ENCODE results near the gene MYO5A. TPM values are rescaled to one million over a fixed set of nuclear protein-coding genes. Genes with fewer than 3 reads are reported as not detected.
A peak's percentile ranks its signal among the peaks of the same experiment; 100 is the strongest.
"Not testable (repeated sequence)": the region's sequence is repeated elsewhere in the genome, so short reads cannot be mapped to it uniquely, and the experiment has no call there.

MYO5A gene
- polyA plus RNA-seq (51.9 to 56.9 TPM (median 53.8 TPM) in 3 replicates), polyA minus RNA-seq (80.6 to 158 TPM (median 119 TPM) in 3 replicates)
- 40.2 TPM for polyA plus RNA-seq (2011; ENCODE audit: low read depth)
- 48.9 and 65.1 TPM in 2 replicates for polyA plus RNA-seq (2011; cell fraction: cytosol; rRNA removed)
- polyA plus RNA-seq (2011; cell fraction: nucleus; rRNA removed) = 60.1 and 67.9 TPM in 2 replicates
- 13.1 and 37.9 TPM in 2 replicates for polyA plus RNA-seq (2012; ENCODE audit: low replicate concordance)
- 75.2 TPM for polyA minus RNA-seq (2011; cell fraction: cytosol; rRNA and poly(A)+ RNA removed)
- polyA minus RNA-seq (2011; cell fraction: nucleus; rRNA and poly(A)+ RNA removed) = 61.6 and 130 TPM in 2 replicates

DNA sequence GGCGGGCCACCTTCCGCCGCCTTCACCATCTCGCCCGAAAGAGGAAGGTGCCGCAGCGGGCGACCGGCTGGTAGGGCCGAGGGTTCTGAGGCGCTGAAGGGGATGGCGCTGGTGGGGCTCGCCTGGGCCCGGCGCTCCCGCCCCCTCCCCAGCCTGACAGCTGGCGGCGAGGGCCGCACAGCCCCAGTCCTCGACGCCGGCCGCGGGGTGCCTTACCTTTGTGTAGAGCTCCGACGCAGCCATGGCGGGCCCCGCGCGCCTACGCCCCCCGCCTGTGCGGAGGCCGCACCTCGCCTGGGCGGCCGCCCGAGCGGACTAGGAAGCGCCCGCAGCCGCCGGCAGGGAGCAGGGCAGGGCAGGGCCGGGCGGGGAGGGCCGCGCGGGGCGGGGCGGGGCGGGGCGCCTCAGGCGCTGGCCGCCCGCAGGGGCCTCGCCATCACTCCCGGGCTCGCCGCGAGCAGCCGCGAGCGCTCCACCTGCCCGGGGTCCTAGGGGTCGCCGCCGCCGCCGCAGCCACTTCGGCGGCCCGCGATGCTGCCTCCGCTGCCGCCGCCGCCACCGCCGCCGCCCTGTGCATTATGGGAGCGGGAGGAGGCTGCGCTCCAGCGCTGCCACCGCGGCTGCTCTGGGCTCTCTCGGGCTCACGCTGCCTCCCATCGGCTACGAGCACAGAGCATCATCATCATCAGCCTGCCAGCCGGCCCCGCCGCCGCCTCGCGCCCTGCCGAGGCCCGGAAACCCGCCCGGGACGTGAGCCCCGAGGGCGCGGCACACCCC lies at the start of gene MYO5A:
Gene MYO5A (minus strand): TSS at position 317 of the 777 bp plus-strand sequence. CDS start 74 bp downstream, at position 243.
- Histone ChIP-seq H3K9ac (ENCODE audit: control insufficient read depth, extremely low read depth, insufficient read depth, low read length) (peak within 1 kb of the TSS; percentile 82), H3K9me3 (ENCODE audit: control insufficient read depth, low read depth, low read length) (no peaks in the 10 kb centered on the region), H3K36me3 (ENCODE audit: control insufficient read depth in 2 of 2, extremely low read depth in 1 of 2, insufficient read depth in 2 of 2, low read length in 2 of 2) (no peaks in the 10 kb centered on the region), H3K79me2 (ENCODE audit: control insufficient read depth, insufficient read depth, low read length) (peaks cover 40% of the 10 kb centered on the region), H3K27me3 (ENCODE audit: control insufficient read depth, extremely low read depth, insufficient read depth, low read length) (no peaks in the 10 kb centered on the region), H3K27ac (ENCODE audit: control insufficient read depth, insufficient read depth, low read length) (peak within 1 kb of the TSS; percentile 65), H3K4me3 (ENCODE audit: control insufficient read depth in 2 of 3, extremely low read depth in 1 of 3, insufficient read depth in 2 of 3, low read depth in 1 of 3, low read length in 3 of 3) (peak within 1 kb of the TSS; percentile 57 to 92 (median 88)), H3K4me2 (ENCODE audit: control insufficient read depth, extremely low read depth, insufficient read depth, low read depth, low read length) (peak within 1 kb of the TSS; percentile 91), H2AFZ (ENCODE audit: control insufficient read depth, low read length) (peak within 1 kb of the TSS; percentile 92), H3K9me1 (ENCODE audit: control insufficient read depth, extremely low read depth, insufficient read depth, low read length) (no peaks in the 10 kb centered on the region), H4K20me1 (ENCODE audit: control insufficient read depth, extremely low read depth, insufficient read depth, low read length) (no peaks in the 10 kb centered on the region), H3K4me1 (ENCODE audit: control insufficient read depth, extremely low read depth, insufficient read depth, low read length) (peaks cover 33% of the 10 kb centered on the region)
- no peak for DNase-seq (ENCODE audit: low read depth, low spot score)
- no peak for FAIRE-seq
- no peak for TF ChIP-seq EZH2 (IDR thresholded peaks at IDR 0.05; ENCODE audit: low read length)
- TF ChIP-seq, protein P1, sequence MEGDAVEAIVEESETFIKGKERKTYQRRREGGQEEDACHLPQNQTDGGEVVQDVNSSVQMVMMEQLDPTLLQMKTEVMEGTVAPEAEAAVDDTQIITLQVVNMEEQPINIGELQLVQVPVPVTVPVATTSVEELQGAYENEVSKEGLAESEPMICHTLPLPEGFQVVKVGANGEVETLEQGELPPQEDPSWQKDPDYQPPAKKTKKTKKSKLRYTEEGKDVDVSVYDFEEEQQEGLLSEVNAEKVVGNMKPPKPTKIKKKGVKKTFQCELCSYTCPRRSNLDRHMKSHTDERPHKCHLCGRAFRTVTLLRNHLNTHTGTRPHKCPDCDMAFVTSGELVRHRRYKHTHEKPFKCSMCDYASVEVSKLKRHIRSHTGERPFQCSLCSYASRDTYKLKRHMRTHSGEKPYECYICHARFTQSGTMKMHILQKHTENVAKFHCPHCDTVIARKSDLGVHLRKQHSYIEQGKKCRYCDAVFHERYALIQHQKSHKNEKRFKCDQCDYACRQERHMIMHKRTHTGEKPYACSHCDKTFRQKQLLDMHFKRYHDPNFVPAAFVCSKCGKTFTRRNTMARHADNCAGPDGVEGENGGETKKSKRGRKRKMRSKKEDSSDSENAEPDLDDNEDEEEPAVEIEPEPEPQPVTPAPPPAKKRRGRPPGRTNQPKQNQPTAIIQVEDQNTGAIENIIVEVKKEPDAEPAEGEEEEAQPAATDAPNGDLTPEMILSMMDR (optimal IDR thresholded peaks at IDR 0.05 in 1 of 3, IDR thresholded peaks at IDR 0.05 in 1 of 3, conservative IDR thresholded peaks at IDR 0.05 in 1 of 3; ENCODE audit: extremely low read depth in 1 of 3, insufficient read depth in 2 of 3, low read length in 3 of 3) = peak in 1 of 3 experiments; percentile 66
- dilution Hi-C loops (cut with MboI; ENCODE audit: extremely low pct_ligation_motif_present, low sequenced_read_pairs) = no loop called here

DNA sequence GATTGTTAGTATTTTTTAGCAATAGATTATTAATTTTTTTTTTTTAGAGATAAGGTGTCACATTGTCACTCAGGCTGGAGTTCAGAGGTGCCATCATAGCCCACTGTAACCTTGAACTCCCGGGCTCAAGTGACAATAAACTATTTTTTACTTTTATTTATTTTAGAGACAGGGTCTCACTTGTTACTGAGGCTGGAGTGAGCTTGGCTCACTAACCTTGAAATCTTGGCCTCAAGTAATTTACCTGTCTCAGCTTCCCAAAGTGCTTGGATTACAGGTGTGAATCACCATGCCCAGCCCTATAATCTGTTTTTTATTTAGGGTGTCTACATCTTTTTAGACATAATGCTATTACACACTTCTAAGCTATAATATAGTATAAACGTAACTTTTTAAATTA lies 48.0 kb upstream of the MYO5A start:
- TF ChIP-seq, protein P1 (optimal IDR thresholded peaks at IDR 0.05 in 1 of 3, IDR thresholded peaks at IDR 0.05 in 1 of 3, conservative IDR thresholded peaks at IDR 0.05 in 1 of 3; ENCODE audit: extremely low read depth in 1 of 3, insufficient read depth in 2 of 3, low read length in 3 of 3) = no peak
- no peak for TF ChIP-seq EZH2 (IDR thresholded peaks at IDR 0.05; ENCODE audit: low read length)
- Histone ChIP-seq H3K27ac (ENCODE audit: control insufficient read depth, insufficient read depth, low read length) (no peak overlapping the region), H3K9me1 (ENCODE audit: control insufficient read depth, extremely low read depth, insufficient read depth, low read length) (no peaks in the 10 kb centered on the region), H3K9ac (ENCODE audit: control insufficient read depth, extremely low read depth, insufficient read depth, low read length) (no peak overlapping the region), H3K4me1 (ENCODE audit: control insufficient read depth, extremely low read depth, insufficient read depth, low read length) (no peaks in the 10 kb centered on the region), H3K9me3 (ENCODE audit: control insufficient read depth, low read depth, low read length) (no peaks in the 10 kb centered on the region), H3K4me3 (ENCODE audit: control insufficient read depth in 2 of 3, extremely low read depth in 1 of 3, insufficient read depth in 2 of 3, low read depth in 1 of 3, low read length in 3 of 3) (no peak overlapping the region), H4K20me1 (ENCODE audit: control insufficient read depth, extremely low read depth, insufficient read depth, low read length) (no peaks in the 10 kb centered on the region), H3K79me2 (ENCODE audit: control insufficient read depth, insufficient read depth, low read length) (no peaks in the 10 kb centered on the region), H2AFZ (ENCODE audit: control insufficient read depth, low read length) (no peak overlapping the region), H3K27me3 (ENCODE audit: control insufficient read depth, extremely low read depth, insufficient read depth, low read length) (no peaks in the 10 kb centered on the region), H3K4me2 (ENCODE audit: control insufficient read depth, extremely low read depth, insufficient read depth, low read depth, low read length) (no peak overlapping the region), H3K36me3 (ENCODE audit: control insufficient read depth in 2 of 2, extremely low read depth in 1 of 2, insufficient read depth in 2 of 2, low read length in 2 of 2) (no peaks in the 10 kb centered on the region)
- no peak for DNase-seq (ENCODE audit: low read depth, low spot score)
- FAIRE-seq = no peak
- dilution Hi-C loops (cut with MboI; ENCODE audit: extremely low pct_ligation_motif_present, low sequenced_read_pairs) = no loop called here

DNA sequence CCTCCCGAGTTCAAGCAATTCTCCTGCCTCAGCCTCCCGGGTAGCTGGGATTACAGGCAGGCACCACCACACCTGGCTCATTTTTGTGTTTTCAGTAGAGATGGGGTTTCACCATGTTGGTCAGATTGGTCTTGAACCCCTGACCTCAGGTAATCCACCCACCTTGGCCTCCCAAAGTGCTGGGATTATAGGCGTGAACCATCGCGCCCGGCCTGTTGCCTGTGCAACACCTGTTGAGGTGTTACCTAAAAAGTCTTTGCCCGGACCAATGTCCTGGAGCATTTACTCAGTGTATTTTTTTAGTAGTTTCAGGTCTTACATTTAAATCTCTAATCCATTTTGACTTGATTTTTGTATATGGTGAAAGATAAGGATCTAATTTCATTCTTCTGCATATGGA lies 46.9 kb upstream of the MYO5A start:
- H3K4me3 ChIP-seq (ENCODE audit: control insufficient read depth in 2 of 3, extremely low read depth in 1 of 3, insufficient read depth in 2 of 3, low read depth in 1 of 3, low read length in 3 of 3); H3K4me1 ChIP-seq (ENCODE audit: control insufficient read depth, extremely low read depth, insufficient read depth, low read length); H3K36me3 ChIP-seq (ENCODE audit: control insufficient read depth in 2 of 2, extremely low read depth in 1 of 2, insufficient read depth in 2 of 2, low read length in 2 of 2); H3K9me1 ChIP-seq (ENCODE audit: control insufficient read depth, extremely low read depth, insufficient read depth, low read length); H3K27ac ChIP-seq (ENCODE audit: control insufficient read depth, insufficient read depth, low read length); H4K20me1 ChIP-seq (ENCODE audit: control insufficient read depth, extremely low read depth, insufficient read depth, low read length); H3K4me2 ChIP-seq (ENCODE audit: control insufficient read depth, extremely low read depth, insufficient read depth, low read depth, low read length); DNase-seq (ENCODE audit: low read depth, low spot score); H2AFZ ChIP-seq (ENCODE audit: control insufficient read depth, low read length); H3K79me2 ChIP-seq (ENCODE audit: control insufficient read depth, insufficient read depth, low read length); H3K27me3 ChIP-seq (ENCODE audit: control insufficient read depth, extremely low read depth, insufficient read depth, low read length); H3K9ac ChIP-seq (ENCODE audit: control insufficient read depth, extremely low read depth, insufficient read depth, low read length); FAIRE-seq; dilution Hi-C loops (cut with MboI; ENCODE audit: extremely low pct_ligation_motif_present, low sequenced_read_pairs); H3K9me3 ChIP-seq (ENCODE audit: control insufficient read depth, low read depth, low read length): not testable (repeated sequence)
